Stimulated activated CD4-positive, alpha-beta T cell treated with anti-CD3 and anti-CD28 coated beads, Interleukin-15, amount 100 ng/mL, for 48 hours (primary cell): Measurements from ENCODE around the gene IQCE.

Experiments
- DNase-seq, 2 donors: peaks; one replicate each; pipeline ENCODE4 v3.0.0-alpha.2; 2020; ENCODE audit warnings: low read depth in 2 of 2

Gene IQCE

DNA sequence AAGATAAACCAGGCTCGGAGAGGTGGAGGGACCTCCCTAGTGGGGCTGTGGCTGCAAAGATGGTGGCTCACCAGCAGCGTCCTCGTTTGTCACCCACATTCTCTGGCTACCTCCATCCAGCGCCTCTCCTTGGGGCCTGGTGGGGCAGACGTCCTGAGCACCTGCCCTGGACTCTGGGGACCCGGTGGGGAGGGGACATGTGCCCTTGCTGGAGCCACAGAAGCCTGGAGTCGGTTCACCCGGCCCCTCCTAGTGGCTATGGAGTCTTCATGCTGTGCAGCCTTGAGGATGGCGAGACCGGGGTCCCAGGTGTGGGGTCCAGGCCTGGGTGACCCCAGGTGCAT lies 87.5 kb downstream of the IQCE start:
- no peak for DNase-seq

DNA sequence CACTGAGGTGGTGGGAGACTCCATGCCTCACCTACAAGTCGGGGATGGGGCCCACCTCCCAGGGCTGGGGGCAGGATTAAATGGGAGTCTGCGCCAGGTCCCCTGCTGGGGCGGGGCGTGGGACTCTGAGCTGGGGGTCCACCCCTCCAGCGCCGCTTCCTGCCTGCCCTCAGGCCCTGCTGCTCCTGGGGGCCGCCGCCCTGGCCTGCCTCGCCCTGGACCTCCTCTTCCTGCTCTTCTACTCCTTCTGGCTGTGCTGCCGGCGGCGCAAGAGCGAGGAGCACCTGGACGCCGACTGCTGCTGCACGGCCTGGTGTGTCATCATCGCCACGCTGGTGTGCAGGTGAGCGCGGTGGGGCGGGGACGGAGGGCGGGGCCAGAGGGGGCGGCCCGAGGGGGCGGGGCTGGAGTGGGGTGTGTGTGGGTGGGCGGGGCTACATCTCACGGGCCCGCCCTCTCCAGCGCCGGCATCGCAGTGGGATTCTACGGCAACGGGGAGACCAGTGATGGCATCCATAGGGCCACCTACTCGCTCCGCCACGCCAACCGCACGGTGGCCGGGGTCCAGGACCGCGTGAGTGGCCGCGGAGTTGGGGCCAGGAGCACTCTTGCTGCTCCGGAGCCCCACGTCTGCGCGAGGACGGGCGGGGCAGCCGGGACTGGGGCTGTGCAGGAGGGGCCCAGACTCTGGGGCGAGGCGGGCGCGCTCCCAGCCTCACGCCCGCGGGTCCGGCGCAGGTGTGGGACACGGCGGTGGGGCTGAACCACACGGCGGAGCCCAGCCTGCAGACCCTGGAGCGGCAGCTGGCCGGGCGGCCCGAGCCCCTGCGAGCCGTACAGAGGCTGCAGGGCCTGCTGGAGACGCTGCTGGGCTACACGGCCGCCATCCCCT lies 88.1 kb downstream of the IQCE start:
- no peak for DNase-seq

DNA sequence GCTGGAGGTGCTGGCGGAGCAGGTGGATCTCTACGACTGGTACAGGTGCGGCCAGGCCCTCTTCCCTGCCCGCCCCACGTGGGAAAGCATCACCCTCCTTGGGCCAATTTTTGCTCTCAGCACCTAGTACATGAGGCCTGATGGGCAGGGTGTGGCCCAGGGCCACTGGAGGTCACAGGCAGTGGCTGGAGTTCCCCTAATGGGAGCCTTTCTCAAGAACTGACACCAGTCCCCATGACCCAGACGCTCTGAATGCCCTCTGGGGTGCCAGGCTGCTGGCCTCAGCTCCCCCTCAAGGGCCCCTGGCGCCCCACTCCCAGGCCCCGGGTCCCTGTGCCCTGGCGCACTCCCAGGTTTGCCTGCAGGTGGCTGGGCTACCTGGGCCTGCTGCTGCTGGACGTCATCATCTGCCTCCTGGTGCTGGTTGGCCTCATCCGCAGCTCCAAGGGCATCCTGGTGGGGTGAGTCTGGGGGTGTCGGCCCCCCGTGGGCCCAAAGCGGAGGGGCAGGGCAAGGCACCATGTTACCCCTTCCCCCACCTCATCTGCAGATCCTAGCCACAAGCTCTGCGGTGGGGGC lies 88.9 kb downstream of the IQCE start:
- no peak for DNase-seq

DNA sequence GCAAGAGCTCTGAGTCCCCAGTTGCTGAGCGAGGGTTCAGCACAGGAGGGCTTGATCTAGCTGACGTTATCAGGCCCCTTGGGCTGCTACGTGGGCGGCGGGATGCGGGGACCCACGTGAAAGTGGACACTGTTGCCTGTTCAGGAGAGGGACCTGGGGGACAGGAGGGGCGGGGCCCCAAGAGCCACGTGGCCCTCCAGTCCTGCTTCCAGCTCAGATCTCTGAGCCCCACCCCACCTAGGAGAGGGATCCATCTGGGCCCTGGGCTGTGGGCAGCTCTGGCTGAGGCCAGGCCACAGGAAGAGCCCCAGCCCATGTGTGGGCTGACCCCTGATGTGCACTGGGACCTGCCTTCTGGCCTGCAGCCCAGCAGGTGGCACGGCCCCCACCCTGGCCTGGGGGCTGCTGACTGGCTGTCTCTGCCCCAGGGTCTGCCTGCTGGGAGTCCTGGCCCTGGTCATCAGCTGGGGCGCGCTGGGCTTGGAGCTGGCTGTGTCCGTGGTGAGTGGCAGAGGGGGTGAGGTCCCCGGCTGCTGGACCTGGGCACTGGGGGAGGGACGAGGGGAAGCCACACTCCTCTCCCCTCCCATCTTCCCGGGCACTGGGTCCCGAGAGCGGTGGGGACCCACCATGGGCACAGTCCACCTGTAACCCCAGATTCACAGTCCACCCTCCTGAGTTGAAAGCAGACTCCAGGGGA lies 90.5 kb downstream of the IQCE start:
- DNase-seq: no peak

DNA sequence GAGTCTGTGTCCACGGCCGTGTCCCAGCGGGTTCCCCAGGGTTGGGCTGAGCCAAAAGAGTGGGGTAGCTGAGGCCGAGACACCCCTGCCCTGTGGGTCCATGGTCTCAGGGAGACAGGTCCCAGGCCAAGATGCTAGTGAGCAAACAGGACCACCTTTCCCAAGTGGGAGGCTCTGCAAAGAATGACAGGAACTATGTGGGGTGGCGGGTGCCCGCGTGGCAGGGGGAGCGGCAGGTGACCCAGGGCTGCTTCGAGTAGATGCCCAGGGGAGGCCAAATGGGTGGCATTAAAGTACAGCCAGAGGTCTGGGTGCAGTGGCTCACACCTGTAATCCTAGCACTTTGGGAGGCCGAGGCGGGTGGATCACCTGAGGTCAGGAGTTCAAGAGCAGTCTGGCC lies 91.2 kb downstream of the IQCE start:
- DNase-seq: no peak

DNA sequence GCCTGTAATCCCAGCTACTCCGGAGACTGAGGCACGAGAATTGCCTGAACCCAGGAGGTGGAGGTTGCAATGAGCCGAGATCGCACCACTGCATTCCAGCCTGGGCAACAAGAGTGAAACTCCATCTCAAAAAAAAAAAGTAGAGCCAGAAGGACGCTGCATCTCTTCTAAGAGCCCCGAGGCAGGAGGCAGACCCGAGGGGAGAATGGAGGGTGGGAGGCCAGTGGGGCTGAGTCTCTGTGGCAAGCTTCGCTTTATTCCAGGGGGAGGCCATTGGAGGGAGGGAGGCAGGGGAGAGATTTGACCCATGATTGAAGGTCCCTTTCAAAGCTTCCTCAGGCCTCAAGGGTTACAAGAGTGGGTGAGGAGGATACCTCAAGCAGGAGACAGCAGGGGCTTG lies 91.7 kb downstream of the IQCE start:
- no peak for DNase-seq

DNA sequence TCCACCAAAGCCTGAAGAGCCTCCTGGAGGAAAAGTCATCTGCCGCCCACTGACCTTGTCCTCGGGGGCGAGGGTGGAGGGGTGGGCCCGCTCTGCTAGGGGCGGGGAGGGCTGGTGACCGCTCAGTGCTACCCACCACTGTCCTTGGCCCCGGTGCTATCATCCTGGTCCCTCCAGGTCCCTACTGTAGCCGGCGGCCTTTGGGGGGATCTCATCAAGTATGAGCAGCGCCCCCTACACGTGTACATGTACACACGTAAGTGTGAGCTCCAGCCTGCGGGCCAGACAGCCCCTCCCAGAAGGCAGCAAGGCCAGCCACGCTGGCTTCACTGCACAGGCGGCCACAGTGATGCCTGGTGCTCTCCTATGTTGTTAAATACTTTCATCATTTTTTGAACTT lies 92.6 kb downstream of the IQCE start:
- no peak for DNase-seq

DNA sequence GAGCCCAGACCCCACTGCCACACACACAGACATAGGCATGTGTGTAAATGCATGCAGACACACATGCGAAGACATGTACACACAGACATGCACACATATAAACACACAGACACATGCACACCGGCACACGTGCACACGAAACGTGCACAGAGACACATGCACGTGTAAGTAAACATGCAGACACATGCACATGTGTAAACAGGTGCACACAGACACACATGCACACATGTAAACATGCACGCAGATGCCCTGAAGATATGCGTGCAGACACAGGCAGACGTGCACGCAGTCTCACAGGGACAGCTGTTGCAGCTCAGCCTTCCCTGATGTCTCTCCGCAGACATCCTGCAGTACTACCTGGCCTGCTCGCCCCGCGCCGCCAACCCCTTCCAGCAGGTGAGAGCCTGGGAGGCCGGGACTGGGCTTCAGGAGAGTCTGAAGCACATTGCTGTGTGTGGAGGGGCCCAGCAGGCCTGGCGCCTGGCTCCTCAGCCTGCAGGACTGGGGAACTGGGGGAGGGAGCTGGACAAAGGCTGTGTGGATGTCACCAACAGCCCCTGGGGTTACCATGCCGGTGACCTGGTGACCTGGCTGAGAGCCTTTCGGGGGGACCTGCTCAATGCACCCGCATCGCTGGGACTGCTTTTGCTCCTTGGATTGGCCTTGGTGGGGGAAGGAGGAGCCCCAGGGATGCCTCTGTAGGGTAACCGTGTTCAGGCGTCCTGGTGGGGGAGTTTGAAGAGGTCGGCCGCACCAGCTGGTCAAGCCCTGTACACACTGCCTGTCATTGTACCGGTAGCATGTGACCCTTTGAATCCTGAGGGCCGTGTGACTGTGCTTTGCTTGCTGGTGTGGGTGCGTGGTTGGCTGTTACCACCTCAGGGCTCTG lies 93.3 kb downstream of the IQCE start:
- DNase-seq: no peak

DNA sequence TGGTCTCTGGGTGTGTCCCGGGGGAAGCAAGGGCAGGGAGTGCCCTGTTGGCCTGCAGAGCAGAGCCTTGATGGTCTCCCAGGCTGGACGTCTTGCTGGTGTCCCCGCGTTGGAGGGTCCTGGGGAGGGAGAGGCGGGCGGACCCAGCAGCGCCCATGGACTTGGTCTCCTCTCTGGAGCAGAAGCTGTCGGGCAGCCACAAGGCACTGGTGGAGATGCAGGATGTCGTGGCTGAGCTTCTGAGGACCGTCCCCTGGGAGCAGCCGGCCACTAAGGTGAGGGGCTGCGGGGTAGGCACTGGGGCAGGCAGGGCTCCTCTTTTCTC lies 93.9 kb downstream of the IQCE start:
- DNase-seq: no peak

DNA sequence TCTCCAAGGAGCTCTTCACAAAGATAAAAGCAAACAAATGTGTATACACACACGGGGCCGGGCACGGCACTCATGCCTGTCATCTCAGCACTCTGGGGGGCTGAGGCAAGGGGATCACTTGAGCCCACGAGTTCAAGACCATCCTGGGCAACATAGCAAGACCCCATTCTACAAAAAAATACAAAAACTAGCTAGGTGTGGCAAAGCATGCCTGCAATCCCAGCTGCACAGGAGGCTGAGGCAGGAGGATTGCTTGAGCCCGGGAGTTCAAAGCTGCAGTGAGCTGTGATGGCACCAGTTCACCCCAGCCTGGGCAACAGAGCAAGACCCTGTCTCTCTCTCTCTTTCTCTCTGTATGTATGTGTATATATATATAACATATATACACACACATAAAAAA lies 95.3 kb downstream of the IQCE start:
- no peak for DNase-seq

DNA sequence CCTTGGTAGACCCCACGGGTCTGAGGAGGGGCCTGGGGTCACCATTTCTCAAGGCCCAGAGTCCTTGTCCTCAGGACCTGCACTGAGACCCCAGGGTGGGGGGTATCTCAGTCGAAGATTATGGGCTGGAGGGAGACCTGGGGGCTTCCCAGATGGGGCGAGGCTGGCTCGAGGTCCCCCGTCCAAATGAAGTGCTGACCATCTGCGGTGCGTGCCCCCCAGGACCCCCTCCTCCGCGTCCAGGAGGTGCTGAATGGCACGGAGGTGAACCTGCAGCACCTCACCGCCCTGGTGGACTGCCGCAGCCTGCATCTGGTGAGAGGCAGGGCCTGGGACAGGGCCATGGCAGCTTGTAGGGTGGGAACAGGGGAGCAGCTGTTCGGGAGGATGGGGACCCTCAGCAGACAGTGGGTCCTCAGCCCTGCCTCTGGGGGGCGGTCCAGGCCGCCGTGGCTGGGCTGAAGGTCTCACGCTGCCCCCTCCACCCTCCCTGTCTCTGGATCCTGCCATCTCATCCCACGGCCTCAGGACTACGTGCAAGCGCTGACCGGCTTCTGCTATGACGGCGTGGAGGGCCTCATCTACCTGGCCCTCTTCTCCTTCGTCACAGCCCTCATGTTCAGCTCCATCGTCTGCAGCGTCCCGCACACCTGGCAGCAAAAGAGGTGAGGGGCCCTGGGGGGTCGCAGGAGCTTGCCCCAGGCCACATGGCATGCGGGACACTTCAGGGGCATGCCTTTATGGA lies 97.3 kb downstream of the IQCE start:
- DNase-seq: no peak

DNA sequence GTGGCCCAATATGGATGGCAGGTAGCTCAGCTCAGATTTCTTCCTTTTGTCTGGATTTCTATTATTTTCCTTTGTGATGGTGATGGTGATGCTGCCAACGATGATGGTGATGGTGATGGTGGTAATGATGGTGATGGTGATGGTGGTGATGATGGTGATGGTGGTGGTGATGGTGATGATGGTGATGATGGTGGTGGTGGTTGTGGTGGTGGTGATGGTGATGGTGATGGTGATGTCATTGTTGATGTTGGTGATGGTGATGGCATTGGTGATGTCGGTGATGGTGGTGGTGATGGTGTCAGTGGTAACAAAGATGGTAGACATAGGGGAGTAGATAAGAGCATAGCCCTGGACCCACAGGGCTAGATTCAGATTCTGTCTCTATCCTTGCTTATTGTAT lies 98.4 kb downstream of the IQCE start:
- DNase-seq: no peak

DNA sequence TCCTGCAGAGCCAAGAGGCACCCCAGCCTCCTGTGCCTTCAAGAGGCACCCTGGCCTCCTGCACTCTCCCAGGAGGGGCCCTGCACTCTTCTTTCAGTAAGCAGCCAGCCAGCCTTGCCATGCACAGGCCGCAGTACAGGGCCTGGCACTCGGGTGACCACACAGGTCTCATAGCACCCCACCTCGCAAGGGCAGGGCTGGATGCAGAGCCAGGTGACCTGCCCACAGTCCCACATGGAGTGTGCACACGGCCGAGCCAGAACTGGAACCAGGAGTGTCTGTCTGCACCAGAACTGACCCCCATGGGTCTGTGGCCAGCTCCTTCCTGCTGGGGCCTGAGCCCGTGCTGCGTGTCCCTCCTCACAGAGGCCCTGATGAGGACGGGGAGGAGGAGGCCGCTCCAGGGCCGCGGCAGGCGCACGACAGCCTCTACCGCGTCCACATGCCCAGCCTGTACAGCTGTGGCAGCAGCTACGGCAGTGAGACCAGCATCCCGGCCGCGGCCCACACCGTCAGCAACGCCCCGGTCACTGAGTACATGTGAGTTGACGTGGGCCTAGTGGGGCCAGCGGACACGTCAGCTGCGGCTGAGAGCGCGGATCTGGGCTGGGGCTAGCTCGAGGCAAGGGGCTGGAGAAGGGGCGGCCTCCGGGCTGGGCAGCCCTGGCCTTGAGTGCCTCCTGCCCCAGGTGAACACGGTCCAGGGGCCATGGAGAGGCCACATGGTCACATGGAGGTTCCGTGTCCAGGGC lies 99.3 kb downstream of the IQCE start:
- no peak for DNase-seq

DNA sequence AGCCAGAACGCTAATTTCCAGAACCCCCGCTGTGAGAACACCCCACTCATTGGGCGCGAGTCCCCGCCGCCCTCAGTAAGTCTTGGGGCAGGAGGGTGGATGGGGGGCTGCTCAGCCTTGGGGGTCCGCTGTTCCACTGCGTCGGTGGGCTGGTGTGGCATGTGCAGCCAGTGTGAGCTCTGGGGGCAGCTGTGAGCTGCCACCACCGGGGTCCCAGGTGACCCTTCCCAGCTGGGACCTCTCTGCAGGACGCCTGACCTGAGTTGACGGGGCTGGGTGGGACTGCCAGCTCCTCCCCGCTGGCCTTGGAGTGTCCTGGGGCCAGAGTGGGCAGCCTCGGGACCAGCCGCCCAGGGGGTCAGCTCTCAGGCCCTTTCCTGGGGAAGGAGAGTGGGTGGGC lies 100.2 kb downstream of the IQCE start:
- no peak for DNase-seq

DNA sequence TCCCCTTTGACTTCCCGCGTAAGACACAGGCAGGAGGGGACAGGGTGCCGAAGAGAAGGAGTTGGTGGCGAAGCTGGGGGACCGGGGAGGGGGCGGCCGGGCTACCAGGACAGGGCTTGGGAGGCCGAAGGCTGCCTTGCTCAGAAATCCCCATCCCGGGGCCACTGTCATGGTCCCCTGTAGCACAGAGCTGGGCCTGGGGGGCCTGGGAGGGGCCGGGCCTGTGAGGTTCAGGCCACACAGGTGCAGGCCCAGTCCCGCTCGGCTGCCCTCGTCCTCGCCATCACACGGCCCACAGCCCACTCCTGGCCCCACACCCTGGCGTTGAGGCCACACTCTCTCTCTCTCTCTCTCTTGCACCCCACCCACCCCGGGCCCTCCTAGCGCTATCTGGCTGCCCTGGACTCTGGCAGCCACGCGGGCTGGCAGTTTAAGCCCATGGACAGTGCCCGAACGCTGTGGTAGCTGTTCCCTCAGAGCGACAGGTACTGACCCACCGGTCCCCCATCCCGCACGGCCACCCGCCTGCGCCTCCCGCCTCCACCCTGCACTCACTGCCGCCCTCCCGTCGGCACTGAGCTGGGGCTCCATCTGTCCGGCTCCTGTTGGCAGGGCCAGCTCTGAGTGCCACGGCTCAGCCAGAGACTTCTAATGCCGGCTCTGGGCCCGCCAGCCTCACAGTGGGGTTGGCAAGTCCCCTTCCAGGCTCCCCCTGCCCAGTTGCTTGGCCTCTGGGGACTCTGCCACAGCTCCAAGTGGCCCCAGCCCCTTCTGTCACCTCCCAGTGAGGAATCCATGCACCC lies 101.0 kb downstream of the IQCE start:
- no peak for DNase-seq

DNA sequence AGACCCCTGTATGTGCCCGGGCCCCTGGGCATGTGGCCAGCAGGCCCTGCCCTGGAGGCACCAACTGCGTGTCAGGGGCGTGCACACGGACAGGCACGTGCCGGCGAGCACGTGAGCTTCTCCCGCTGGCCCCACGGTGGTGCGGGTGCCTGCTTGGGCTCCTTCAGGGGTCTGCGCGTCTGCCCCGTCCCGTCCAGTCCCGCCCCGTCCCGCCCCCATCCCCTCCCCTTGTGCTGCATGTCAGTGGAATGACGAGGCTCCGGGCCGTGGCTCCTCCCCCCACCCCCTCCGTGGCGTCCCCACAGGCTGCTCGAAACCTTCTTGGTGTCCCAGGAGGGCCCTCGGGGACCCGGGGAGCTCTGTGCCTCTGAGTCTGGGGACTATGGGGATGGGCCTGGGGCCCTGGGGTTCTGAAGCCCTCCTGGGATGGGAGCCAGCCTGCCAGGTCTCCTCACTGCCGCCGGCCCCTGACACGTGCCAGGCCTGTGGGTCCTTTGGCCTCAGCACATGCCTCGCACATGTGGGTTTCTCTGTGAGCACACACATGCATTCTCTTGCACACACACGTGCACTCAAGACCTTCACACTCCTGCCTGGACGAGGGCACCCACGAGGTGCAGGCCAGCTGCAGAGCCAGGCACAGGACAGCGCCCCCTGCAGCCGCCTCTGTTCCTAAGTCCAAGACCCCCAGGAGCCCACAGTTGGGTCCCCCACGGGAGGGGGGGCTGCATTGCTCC lies 101.7 kb downstream of the IQCE start:
- DNase-seq: no peak

DNA sequence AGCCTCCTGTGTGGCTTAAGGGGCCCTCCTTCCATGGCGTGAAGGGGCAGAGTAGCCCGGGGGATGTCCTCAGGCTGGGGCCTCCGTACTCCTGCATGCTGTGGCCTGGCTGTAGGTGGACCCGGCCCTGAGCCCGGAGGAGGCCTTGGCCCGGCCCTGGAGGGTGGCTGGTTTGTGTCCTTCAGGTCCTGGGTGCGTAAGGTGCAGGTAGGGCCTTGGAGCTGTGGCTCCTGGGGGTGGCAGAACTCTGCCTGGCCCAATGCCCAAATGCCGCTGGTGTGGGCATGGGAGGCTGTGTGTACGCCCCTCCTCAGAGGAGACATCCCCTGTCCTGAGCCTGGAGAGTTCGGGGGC lies 102.3 kb downstream of the IQCE start:
- no peak for DNase-seq

DNA sequence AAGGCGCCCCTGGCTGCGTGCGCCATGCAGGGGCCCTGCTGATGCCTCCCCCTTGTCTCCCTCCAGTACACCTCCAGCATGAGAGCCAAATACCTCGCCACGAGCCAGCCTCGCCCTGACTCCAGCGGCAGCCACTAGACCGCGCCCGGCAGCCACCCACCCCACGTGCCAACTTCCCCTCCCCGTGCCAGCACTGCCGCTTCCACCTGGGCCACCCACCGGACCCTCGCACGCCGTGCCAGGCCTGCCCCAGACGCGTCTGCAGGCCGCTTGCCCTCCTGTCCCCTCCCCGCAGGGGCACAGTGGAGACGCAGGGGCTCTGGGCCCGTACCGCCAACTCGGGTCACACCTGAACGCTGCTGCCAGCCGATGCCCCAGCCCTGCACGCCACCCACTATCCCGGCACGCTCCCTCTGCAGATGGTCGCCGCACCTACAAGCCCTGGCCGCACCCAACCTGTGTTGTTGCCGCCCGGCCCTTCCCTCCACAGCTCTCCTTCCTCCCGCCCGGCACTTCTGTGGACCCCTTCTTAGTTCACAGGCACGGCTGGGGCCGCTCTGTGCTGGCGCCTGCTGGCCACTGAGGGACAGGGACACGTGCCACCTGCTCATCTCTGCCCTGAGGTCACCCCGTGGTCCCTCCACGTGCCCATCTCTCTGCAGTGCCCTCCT lies 103.0 kb downstream of the IQCE start:
- no peak for DNase-seq
